ENCODE measurements around the gene PRR29.
A peak's percentile ranks its signal among the peaks of the same experiment; 100 is the strongest.
"Not testable (repeated sequence)": the region's sequence is repeated elsewhere in the genome, so short reads cannot be mapped to it uniquely, and the experiment has no call there.

The PRR29 gene

DNA sequence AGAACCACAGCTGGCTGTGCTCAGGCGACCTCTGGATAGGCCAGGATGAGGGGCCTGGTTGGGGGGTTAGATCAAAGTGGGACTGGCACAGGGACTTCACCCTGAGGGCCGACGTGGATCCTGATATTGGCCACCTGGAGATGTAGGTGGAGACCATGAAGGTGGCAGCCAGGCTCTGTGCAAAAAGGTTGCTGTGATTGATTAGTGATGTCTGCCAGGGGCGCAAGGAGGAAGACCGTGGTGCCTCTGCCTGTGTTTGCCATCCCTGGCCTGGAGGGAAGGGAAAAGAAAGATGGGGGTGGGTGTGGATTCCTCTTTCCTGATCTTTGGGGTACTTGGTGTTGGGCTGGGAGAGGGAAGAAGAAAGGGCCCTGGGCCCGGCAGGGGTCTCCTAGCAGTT, 24.9 kb upstream of the PRR29 start:
- no peak for DNase-seq
- intact Hi-C loops (cut with DNase I): no loop called here

GRCh38 chr17:63973930-63974593, 24.1 kb upstream of the PRR29 start:
- DNase-seq: no peak
- intact Hi-C loops (cut with DNase I): no loop called here

GRCh38 chr17:63974594-63975192, 23.5 kb upstream of the PRR29 start:
- intact Hi-C loops (cut with DNase I): no loop called here
- DNase-seq: peak in 1 of 42 donors; percentile 25

DNA sequence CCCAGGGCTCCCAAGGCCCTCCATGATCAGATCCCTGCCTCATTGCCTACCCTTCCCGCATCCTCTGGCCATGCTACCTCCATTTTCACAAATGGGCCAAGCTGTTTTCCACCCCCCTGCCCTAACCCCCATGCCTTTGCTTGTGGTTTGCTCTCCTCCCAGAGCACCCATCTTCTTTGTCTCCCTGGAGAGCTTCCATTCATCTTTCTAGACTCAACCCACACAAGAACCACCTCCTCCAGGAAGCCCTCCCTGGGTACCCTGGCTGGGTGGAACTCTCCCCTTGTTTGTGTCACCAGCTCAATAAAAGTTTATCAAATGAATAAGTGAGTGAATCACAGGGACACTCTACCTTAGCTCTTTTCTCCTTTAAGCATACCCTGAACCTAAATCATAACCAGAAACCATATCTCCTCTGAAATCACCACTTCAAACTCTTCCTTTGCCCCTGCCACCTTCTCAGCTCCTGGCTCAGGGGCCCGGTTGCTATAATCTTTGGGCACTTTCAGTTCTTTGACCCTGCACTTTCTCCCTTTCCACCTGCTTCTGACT, 22.5 kb upstream of the PRR29 start:
- intact Hi-C loops (cut with DNase I): no loop called here
- no peak for DNase-seq

DNA sequence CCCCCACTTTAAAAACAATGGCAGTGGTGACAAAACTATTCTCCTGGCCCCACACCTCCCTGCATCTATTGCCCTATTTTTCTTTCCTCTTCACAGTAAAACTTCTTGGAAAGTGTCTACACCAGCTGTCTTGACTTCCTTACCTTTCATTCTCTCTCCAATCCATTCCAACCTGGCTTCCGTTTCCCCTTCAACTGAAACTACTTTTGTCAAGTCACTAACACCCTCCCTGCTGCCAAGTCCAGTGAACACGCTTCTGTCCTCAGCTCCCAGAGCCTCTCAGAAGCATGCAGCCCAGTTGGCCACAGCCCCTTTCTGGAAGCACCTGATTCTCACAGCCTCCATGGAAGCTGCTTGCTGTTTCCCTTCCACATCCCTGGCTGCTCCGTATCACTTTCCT, 21.4 kb upstream of the PRR29 start:
- DNase-seq: no peak
- intact Hi-C loops (cut with DNase I): no loop called here

GRCh38 chr17:63978272-63979200, 19.6 kb upstream of the PRR29 start:
- DNase-seq: no peak

GRCh38 chr17:63982641-63983040, 15.5 kb upstream of the PRR29 start:
- intact Hi-C loops (cut with DNase I); DNase-seq: not testable (repeated sequence)

More at GRCh38 chr17:63978272-63979200, 19.6 kb upstream of the PRR29 start:
- intact Hi-C loops (cut with DNase I): no loop called here

DNA sequence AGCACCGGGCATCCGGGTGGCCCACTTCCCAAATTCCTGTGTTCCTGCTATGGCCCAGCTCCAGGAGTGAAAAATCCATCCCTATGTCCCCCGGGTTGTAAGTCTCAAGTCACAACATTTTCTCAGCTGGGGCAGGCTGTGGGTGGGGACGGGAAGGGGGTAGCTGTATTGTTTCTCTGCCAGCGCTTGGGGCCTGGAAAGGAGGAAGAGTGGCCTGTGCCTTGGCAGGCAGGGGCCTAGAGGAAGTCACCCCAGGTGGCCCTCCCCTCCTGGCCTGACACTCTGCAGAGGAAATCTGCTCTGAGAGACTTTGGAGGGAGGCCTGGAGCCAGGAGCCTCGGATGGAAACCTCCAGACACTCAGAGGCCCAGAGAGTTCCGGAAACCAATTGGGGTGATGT, 14.8 kb upstream of the PRR29 start:
- intact Hi-C loops (cut with DNase I): no loop called here
- peak in 1 of 42 donors; percentile 34 for DNase-seq

DNA sequence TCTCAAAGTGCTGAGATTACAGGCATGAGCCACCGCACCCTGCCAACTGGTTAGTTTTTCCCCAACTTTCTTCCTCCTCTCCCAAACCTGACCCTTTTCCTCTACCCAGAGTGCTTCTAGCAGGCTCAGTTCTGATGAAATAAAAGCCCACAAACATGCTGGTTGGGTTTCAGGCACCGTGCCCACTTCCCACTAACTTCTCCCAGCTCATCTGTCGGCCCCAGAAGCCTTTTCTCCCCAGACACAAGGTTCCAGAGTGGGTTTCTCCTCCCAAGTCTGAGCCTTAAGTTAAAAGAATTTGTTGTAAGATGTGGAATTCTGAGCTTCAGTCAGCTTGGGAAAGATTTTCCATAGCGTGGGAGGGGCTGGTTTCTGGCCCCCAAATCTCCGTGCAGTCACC, 13.9 kb upstream of the PRR29 start:
- intact Hi-C loops (cut with DNase I): no loop called here
- no peak for DNase-seq

GRCh38 chr17:63984651-63985386, 13.3 kb upstream of the PRR29 start:
- intact Hi-C loops (cut with DNase I): no loop called here
- peak in 2 of 42 donors; percentile 36 to 48 for DNase-seq

- DNase-seq: no peak
- intact Hi-C loops (cut with DNase I): no loop called here
Observed at GRCh38 chr17:63985387-63986140, 12.6 kb upstream of the PRR29 start.

GRCh38 chr17:63986821-63987220, 11.3 kb upstream of the PRR29 start:
- no peak for DNase-seq
- intact Hi-C loops (cut with DNase I): no loop called here

DNA sequence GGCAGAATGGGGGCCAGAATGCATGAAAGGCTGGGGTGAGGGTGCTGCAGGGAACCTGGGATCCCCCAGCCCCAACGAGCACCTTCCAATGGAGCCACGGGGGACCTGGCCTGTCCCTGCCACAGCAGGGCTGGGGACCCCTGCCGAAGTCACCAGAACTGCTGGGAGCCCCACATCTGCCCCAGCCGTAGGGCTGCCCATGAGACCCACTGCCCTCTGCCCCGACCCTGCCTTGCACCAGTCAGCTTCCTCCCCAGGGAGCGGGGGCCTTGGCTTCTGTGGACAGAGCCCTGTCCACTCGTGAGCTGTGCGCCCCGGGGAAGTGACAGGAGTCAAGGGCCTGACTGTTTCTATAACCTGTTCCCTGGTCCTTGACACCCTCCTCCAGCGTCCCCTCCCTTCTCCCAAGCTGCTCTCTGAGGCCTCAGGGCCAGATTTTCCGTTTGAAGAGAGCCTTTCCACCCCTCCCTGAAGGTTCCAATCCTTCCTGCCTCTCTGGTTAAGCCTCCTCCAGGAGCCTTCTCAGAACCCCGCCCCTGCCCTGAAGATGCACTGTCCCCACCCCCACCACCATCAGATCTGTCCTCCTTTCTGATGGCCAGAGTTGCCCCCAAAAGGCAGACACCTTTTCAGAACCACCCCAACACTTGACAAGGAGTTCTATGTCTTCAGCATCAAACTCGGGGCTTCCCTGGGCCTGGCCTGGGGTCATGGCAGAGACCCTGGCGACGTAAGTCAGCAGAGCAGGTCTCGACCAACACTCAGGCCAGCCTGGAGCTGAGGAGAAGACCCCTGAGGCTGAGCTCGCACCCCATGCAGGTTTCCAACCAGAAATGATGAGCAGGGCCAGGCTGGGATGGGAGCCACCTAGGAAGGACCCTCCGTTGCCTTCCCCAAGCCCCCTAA, 10.7 kb upstream of the PRR29 start:
- no peak for DNase-seq
- intact Hi-C loops (cut with DNase I): no loop called here

DNA sequence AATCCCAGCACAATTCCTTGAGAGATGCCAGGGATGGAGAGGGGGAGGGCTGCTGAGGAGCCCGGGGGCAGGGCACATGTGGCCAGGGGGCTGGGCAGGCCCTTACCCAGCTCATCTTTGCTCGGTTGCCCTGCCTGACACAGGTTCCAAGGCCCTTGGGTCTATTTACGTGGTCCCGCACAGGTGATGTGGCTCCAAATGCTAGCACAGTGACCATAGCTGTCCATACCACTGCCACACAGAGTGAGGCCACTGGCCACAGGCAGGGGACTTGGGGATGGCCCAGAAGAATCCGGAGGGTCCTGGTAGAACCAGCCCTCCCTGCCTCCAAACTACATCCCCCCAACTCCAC, 10.0 kb upstream of the PRR29 start:
- intact Hi-C loops (cut with DNase I): no loop called here
- no peak for DNase-seq

DNA sequence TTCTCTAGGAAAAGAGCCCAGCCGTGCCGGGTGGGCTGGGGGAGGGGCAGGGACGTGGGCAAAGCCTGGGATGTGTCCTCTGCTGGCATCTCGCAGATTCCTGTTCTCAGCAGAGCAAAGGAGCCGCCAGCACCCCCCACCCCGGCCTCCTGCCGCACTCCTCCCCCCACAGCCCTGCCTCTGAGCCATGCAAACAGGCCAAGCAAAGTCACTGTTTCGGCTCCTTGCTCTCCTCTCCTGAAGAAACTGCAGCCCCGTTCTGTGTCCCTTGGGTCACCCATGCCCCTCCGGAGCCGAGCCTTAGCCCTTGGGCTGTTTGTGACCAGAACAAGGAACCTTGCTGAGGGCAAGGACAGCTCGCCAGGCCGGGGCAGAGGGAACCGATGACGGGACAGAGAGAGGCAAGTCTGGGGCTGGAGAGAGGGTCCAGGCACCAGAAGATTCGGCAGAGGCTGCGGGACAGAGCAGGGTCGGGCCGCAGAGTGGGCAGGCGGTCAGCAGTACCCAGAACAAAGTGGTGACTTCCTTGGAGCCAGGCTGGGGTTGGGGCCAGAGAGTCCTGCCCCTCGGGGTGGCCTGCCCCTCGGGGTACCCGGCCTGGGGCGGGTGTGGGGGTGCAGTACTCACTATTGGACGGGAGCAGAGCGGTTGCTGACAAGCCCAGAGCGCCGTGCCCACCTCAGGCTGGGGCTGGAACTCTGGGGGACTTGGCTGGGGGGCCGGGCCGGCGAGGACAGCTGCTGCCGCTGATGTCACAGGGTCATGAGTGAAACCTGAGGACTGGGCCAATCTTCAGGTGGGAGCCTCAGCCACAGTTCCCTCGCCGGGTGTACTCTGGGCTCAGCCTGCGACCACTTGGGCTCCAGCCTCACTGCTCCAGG, 9.2 kb upstream of the PRR29 start:
- DNase-seq: no peak
- intact Hi-C loops (cut with DNase I): no loop called here

- intact Hi-C loops (cut with DNase I): no loop called here
- DNase-seq: no peak
Observed at GRCh38 chr17:63989622-63990345, 8.4 kb upstream of the PRR29 start.

Data from head of caudate nucleus (tissue), 42 donors.